Activated CD8-positive, alpha-beta memory T cell treated with anti-CD3 and anti-CD28 coated beads, Interleukin-2, amount 50 U/mL, for 4 hours (primary cell): ENCODE data around the gene DOCK11.
"Not testable (repeated sequence)": the region's sequence is repeated elsewhere in the genome, so short reads cannot be mapped to it uniquely, and the experiment has no call there.

ENCODE experiments used
- DNase-seq: peaks from one replicate; pipeline ENCODE4 v3.0.0-alpha.2; 2020

The DOCK11 gene

GRCh38 chrX:118715917-118716316, 220.3 kb downstream of the DOCK11 start:
- DNase-seq: not testable (repeated sequence)

- not testable (repeated sequence) for DNase-seq
Measured at GRCh38 chrX:118716833-118717232, 221.2 kb downstream of the DOCK11 start.

DNA sequence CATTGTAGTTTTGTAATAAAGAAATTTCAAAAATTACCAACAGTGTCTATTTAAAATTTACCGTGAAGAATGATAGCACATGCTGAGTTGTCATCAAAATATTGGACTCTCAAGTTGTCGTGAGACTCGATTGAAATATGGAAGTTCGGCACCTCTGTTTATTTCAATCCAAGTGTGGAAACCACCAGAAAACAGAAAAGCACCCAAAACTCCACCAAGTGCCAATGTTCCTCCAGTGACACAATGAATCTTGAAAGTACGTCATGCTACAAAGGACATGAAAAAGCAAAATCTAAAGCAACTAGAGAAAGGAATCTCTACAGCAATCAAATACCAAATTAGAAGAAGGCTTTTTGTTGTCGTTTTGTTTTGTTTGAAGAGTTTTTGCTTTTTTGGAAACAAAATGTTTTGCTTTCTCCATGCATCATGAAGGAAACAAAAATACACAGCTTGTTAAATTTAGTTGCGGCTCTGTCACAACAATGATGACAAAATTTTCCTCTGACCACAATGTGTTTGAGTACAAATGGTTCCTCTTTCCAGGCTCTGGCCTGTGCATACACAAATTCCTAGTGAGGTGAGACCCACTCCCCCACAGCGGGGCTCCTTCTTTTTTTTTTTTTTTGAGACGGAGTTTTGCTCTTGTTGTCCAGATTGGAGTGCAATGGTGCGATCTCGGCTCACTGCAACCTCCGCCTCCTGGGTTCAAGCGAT, 222.2 kb downstream of the DOCK11 start:
- DNase-seq: no peak

- DNase-seq: no peak
Measured at GRCh38 chrX:118718737-118719136, 223.1 kb downstream of the DOCK11 start.

- no peak for DNase-seq
Measured at GRCh38 chrX:118720058-118720707, 224.6 kb downstream of the DOCK11 start.

GRCh38 chrX:118723376-118723775, 227.8 kb downstream of the DOCK11 start:
- no peak for DNase-seq

GRCh38 chrX:118724365-118724764, 228.8 kb downstream of the DOCK11 start:
- DNase-seq: no peak

- no peak for DNase-seq
Measured at GRCh38 chrX:118724775-118725174, 229.2 kb downstream of the DOCK11 start.

DNA sequence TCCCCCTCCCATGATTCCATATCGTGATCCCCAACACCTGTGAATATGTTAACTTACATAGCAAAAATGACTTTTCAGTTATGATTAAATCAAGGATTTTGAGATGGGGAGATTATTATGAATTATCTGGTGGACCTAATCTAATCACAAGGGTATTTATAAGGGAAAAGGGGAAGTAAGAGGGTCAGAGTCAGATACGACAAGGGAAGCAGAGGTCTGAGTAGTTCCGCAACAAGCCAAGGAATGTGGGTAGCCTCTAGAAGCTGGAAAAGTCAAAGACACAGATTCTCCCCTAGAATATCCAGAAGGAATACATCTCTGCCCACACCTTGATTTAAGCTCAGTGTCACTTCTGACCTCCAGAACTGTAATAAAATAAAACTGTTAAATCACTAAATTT, 230.8 kb downstream of the DOCK11 start:
- DNase-seq: no peak

DNA sequence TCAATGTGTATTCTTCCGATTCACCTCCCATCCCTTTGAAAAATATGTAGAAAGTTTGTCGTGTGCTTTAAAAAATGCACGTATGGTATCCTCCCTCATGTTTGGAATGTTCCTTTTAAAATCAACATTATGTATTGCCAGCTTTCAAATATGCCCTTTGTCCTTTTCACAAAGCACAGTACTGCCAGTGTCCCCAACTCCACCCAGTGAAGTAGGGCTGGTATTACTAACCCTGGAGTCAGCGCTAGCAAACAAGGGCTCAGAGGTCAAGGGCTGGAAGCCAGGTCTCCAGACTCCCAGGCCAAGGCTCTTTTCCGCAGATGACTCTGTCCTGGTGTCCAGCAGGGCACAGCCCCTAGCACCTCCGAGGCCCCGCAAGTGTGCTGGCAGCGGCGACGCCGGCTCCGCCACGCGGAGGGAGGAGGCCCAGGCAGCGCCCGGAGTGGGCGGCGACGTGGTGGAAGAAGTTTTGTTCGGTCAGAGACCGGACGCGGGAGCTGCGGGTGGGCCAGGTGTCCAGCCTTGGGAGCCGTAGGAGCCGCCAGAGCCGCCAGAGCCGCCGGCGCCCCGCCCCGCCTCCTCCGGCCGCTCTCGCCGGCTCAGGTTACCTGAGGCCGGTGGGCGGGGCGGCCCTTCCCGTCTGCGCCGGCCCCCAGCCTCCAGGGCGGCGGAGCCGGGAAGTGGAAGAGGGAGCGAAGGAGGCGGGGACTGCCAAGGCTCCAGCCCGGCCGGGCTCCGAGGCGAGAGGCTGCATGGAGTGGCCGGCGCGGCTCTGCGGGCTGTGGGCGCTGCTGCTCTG, 231.5 kb downstream of the DOCK11 start, which contains the start of gene IL13RA1:
Gene IL13RA1, plus strand, starts transcription at position 720 of the 799 bp plus-strand sequence. Its CDS starts 33 bp downstream, at position 753.
- DNase-seq: peak; percentile 15

GRCh38 chrX:118727686-118728339, 232.2 kb downstream of the DOCK11 start:
- no peak for DNase-seq

- DNase-seq: no peak
Measured at GRCh38 chrX:118729042-118729652, 233.5 kb downstream of the DOCK11 start.

GRCh38 chrX:118730500-118731247, 235.1 kb downstream of the DOCK11 start:
- DNase-seq: no peak

- DNase-seq: not testable (repeated sequence)
Measured at GRCh38 chrX:118732551-118732950, 236.9 kb downstream of the DOCK11 start.

GRCh38 chrX:118734909-118735308, 239.3 kb downstream of the DOCK11 start:
- DNase-seq: no peak
